Tibial nerve (tissue), 4 donors: ENCODE measurements around the gene HLCS.

Experiments used
- EP300 ChIP-seq, 2 donors: sonication (generic); formaldehyde crosslinking; IDR thresholded peaks; one replicate each; pipeline ENCODE4 v1.6.1; 2017; ENCODE audit warnings: antibody characterized with exemption in 2 of 2, mild to moderate bottlenecking in 1 of 2
- POLR2A ChIP-seq, 2 donors: fragments of 450-650 bp; IDR thresholded peaks; one replicate each; pipeline ENCODE4 v1.6.1; 2017; ENCODE audit warnings: antibody characterized with exemption in 2 of 2, mild to moderate bottlenecking in 2 of 2, moderate library complexity in 2 of 2
- TF ChIP-seq, protein P1 (sequence below), 5 experiments: fragments of 200-600 bp in 3 of 5; fragments of 450-650 bp in 2 of 5; sonication (generic) in 3 of 5; IDR thresholded peaks; one replicate each; pipeline ENCODE4 v1.5.1; 2016 to 2019; ENCODE audit warnings: antibody characterized with exemption in 5 of 5, mild to moderate bottlenecking in 3 of 5, moderate library complexity in 2 of 5

DNA sequence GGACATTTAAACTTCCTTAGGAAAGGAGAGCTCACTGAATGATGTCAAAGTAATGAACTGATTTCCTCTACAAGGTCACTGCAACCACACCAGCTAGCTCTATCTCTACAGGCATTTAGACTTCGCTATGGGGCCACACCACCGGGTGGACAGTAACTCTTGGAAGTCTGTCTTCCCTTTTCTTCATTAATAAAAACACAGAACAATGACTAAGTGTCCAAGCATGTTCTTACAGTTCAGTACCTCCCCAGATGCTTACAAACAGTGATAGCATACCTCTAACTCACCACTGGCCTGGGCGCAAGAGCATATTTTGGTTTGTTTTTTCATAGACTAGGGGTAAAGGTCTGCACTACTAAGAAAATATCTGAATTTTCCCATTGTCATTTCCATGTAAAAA is 212.9 kb downstream of the HLCS start:
- TF ChIP-seq, protein P1, sequence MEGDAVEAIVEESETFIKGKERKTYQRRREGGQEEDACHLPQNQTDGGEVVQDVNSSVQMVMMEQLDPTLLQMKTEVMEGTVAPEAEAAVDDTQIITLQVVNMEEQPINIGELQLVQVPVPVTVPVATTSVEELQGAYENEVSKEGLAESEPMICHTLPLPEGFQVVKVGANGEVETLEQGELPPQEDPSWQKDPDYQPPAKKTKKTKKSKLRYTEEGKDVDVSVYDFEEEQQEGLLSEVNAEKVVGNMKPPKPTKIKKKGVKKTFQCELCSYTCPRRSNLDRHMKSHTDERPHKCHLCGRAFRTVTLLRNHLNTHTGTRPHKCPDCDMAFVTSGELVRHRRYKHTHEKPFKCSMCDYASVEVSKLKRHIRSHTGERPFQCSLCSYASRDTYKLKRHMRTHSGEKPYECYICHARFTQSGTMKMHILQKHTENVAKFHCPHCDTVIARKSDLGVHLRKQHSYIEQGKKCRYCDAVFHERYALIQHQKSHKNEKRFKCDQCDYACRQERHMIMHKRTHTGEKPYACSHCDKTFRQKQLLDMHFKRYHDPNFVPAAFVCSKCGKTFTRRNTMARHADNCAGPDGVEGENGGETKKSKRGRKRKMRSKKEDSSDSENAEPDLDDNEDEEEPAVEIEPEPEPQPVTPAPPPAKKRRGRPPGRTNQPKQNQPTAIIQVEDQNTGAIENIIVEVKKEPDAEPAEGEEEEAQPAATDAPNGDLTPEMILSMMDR (IDR thresholded peaks at IDR 0.05): no peak
- no peak for TF ChIP-seq EP300 (IDR thresholded peaks at IDR 0.05)
- TF ChIP-seq POLR2A (IDR thresholded peaks at IDR 0.05): no peak
